ENCODE results near the gene EPHA3.

Gene EPHA3

DNA sequence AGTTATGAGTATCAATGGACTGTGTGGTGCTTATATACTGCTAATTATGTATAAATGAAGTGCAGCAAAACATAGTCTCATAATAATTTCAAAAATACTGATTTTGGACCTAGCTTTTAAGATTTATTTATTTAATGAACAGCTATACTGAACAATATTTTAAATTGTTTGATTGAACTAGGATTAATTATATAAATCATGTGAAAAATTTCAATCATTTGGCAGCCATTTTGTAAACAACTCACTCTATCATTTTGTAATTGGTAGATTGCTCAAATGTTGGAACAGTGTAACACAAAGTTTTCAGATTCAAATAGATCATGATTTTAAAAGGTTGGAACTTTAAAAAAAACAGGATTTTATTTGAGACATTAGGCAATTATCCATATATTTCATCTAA is 47.0 kb downstream of the EPHA3 start:
- Histone ChIP-seq H3K9ac (ENCODE audit: low read depth, low read length) (no peak overlapping the region), H3K4me2 (ENCODE audit: low read length) (no peak overlapping the region), H3K36me3 (ENCODE audit: insufficient read depth, low read length) (no peaks in the 10 kb centered on the region), H3K27me3 (ENCODE audit: control insufficient read depth, insufficient read depth, low read length) (no peaks in the 10 kb centered on the region), H3K4me1 (ENCODE audit: control insufficient read depth, insufficient read depth, low read length) (no peaks in the 10 kb centered on the region), H3K4me3 (ENCODE audit: low read length) (no peak overlapping the region), H3K9me3 (replicated peaks; ENCODE audit: low read length) (no peaks in the 10 kb centered on the region)

DNA sequence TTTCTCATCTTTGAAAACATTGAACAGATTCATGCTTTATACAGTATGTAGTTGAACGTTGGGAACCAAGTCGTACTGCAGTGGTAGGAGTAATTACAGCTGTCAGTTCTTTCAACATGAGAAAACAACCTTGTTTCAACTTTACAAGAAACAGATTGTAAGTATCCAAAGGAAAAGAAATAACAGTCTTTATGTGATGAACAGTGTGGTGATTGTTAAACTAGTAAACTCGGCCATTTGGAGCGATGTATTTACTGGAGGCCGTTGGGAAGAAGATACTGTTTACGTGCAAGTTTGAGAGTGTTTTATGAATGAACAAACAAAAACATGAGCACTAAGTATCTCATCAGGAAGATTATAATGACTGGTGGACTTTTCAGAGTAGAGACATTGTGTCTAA is 48.4 kb downstream of the EPHA3 start:
- H3K9ac ChIP-seq (ENCODE audit: low read depth, low read length) = no peak overlapping the region
- H3K4me1 ChIP-seq (ENCODE audit: control insufficient read depth, insufficient read depth, low read length) = no peaks in the 10 kb centered on the region
- no peak overlapping the region for H3K4me3 ChIP-seq (ENCODE audit: low read length)
- no peak overlapping the region for H3K4me2 ChIP-seq (ENCODE audit: low read length)
- no peaks in the 10 kb centered on the region for H3K9me3 ChIP-seq (replicated peaks; ENCODE audit: low read length)
- H3K36me3 ChIP-seq (ENCODE audit: insufficient read depth, low read length) = no peaks in the 10 kb centered on the region
- no peaks in the 10 kb centered on the region for H3K27me3 ChIP-seq (ENCODE audit: control insufficient read depth, insufficient read depth, low read length)

DNA sequence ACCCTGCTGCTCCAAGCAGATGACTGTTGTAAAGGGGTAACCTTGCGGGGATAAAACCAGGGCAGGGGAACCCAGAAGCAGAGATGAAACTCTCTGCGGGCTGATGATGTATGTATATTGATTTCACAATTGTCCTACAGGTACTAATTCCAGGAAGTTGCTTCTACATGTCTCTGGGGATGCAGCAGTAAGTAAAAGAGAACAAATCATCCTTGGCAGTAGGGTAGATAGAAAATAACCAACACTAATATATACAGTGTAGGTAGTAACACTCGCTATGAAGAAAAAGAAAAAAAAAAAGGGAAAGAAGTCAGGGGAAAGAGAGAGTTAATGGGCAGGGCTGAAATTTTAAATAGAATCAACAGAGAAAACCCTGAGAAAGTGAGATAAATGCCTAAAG is 50.2 kb downstream of the EPHA3 start:
- Histone ChIP-seq H3K9ac (ENCODE audit: low read depth, low read length) (no peak overlapping the region), H3K4me3 (ENCODE audit: low read length) (no peak overlapping the region), H3K9me3 (replicated peaks; ENCODE audit: low read length) (no peaks in the 10 kb centered on the region), H3K27me3 (ENCODE audit: control insufficient read depth, insufficient read depth, low read length) (no peaks in the 10 kb centered on the region), H3K4me1 (ENCODE audit: control insufficient read depth, insufficient read depth, low read length) (no peaks in the 10 kb centered on the region), H3K4me2 (ENCODE audit: low read length) (no peak overlapping the region), H3K36me3 (ENCODE audit: insufficient read depth, low read length) (no peaks in the 10 kb centered on the region)

DNA sequence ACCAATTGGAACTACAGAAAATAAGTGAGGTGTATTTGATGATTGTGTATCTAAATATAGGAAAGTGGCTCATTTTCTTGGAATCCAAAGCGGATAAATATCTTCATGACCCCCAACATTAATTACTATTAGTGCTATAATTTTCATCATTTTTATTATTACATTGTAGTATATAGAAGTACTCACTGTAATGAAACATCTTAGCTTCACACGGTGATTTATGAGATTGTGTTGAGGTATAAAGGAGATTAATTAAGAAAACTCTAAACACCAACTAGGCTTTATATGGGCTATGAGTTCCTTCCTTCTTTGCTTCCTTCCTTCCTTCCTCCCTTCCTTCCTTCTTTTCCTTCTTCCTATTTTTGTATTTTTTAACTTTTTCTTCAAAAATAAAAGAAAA is 52.2 kb downstream of the EPHA3 start:
- Histone ChIP-seq H3K9me3 (replicated peaks; ENCODE audit: low read length) (no peaks in the 10 kb centered on the region), H3K4me3 (ENCODE audit: low read length) (no peak overlapping the region), H3K36me3 (ENCODE audit: insufficient read depth, low read length) (no peaks in the 10 kb centered on the region), H3K27me3 (ENCODE audit: control insufficient read depth, insufficient read depth, low read length) (no peaks in the 10 kb centered on the region), H3K4me1 (ENCODE audit: control insufficient read depth, insufficient read depth, low read length) (no peaks in the 10 kb centered on the region), H3K4me2 (ENCODE audit: low read length) (no peak overlapping the region), H3K9ac (ENCODE audit: low read depth, low read length) (no peak overlapping the region)

DNA sequence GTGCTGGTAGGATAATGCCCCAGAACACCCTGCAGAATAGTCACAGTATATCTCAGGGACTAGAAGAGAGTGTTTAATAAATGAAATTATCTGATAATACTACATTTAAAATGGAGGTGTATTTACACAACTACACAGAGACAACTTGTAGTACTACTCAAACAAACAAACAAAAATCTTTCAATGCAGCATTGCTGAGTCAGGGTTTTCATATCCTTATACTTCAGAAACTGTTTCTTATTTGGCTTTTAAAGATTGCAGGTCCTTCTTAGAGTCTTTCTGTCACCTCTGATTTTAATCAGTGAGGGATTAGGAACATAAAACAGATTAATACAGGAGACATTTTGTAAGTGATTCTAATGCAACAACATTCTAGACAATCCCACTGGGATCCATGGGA is 57.4 kb downstream of the EPHA3 start:
- H3K4me3 ChIP-seq (ENCODE audit: low read length) = no peak overlapping the region
- H3K4me2 ChIP-seq (ENCODE audit: low read length) = no peak overlapping the region
- no peaks in the 10 kb centered on the region for H3K4me1 ChIP-seq (ENCODE audit: control insufficient read depth, insufficient read depth, low read length)
- no peaks in the 10 kb centered on the region for H3K9me3 ChIP-seq (replicated peaks; ENCODE audit: low read length)
- no peak overlapping the region for H3K9ac ChIP-seq (ENCODE audit: low read depth, low read length)
- no peaks in the 10 kb centered on the region for H3K27me3 ChIP-seq (ENCODE audit: control insufficient read depth, insufficient read depth, low read length)
- H3K36me3 ChIP-seq (ENCODE audit: insufficient read depth, low read length) = no peaks in the 10 kb centered on the region

DNA sequence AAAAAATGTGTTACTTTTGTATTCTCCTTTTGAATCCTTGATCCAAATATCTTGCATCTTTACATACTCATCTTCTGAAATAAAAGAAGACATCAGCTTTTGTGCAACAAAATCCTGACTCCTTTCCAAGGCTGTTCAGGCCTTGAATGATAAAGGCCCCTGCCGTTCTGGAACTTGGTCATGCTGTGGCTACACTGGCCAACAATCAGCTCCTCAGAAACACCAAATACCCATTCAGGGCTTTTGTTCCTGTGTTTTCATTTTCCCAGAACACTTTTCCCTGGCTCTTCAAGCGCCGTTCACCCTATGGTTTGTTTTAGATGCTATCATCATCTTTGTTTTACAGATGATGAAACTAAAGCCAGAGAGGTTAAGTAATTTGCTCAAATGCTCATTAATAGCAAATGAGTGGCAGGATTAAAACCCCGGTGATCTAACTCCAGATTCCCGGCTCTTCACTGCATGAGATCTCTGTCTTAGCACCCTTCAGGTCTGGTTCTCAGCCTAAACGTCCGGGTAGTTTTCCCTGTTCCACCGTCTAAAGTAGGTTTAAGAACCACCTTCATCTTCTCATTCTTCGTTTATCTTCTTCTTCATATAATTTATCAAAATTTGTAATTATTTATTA is 58.3 kb downstream of the EPHA3 start:
- H3K36me3 ChIP-seq (ENCODE audit: insufficient read depth, low read length) = no peaks in the 10 kb centered on the region
- H3K4me3 ChIP-seq (ENCODE audit: low read length) = no peak overlapping the region
- no peaks in the 10 kb centered on the region for H3K9me3 ChIP-seq (replicated peaks; ENCODE audit: low read length)
- H3K4me1 ChIP-seq (ENCODE audit: control insufficient read depth, insufficient read depth, low read length) = no peaks in the 10 kb centered on the region
- H3K27me3 ChIP-seq (ENCODE audit: control insufficient read depth, insufficient read depth, low read length) = no peaks in the 10 kb centered on the region
- H3K9ac ChIP-seq (ENCODE audit: low read depth, low read length) = no peak overlapping the region
- H3K4me2 ChIP-seq (ENCODE audit: low read length) = no peak overlapping the region

DNA sequence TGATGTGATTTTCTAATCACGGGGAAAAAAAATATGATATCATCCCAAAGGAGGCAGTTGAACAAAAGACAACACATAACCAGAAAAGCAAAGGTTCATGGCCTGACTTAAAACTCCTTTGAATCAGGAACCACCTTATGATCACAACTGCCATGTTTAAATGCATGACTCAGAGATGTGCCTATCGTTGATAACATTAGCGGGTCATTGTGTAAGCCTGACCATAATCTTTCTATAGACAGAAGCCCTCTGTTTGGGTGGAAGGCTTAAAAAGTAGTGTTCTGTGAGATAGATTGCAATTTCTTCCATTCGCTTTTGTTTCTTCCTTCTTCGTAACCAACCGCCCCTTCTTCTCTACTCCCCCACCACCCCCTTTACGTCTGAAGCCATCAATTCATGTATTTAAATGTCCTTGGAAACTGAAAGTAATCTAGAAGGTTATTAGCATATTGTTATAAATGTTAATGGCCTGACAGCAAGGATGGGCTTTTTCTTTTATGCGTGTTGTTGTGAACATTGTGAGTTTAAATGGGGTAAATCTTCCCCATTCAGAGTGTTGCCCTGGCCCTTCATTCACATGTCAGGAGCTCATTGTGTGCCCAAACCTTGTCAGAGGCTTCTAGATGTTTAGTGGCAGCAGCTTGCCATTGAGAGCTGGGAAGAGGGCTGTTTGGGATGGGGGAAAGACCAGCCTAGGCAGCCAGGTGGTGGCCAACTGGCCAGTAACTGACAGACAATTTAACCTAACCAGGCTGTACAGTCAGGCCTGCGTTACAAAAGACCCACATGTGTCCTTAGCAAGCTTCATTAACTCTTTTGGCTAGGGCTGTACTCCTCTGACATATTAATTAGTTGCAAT is 64.5 kb downstream of the EPHA3 start:
- H3K9me3 ChIP-seq (replicated peaks; ENCODE audit: low read length) = no peaks in the 10 kb centered on the region
- H3K4me1 ChIP-seq (ENCODE audit: control insufficient read depth, insufficient read depth, low read length) = no peaks in the 10 kb centered on the region
- H3K27me3 ChIP-seq (ENCODE audit: control insufficient read depth, insufficient read depth, low read length) = no peaks in the 10 kb centered on the region
- no peak overlapping the region for H3K4me3 ChIP-seq (ENCODE audit: low read length)
- H3K36me3 ChIP-seq (ENCODE audit: insufficient read depth, low read length) = no peaks in the 10 kb centered on the region
- H3K9ac ChIP-seq (ENCODE audit: low read depth, low read length) = no peak overlapping the region
- no peak overlapping the region for H3K4me2 ChIP-seq (ENCODE audit: low read length)

DNA sequence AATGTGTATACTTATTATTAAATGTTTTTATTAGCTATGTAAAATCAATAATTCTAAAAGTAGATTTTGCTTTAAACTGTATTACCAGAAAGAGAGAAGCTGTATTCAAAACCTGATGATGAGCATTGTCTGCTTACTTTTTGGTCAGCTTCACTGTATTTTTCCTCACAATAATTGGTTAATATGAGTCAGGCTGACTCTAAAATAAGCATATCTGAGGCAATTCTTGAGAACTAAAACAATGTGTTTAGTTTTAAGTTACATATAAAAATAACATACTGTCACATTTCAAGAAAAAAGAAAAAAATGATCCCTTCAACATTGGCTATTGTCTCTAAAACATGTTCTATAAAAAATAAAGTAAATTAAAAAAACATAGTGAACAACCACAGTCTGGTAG is 66.1 kb downstream of the EPHA3 start:
- H3K9me3 ChIP-seq (replicated peaks; ENCODE audit: low read length) = no peaks in the 10 kb centered on the region
- no peak overlapping the region for H3K9ac ChIP-seq (ENCODE audit: low read depth, low read length)
- no peak overlapping the region for H3K4me2 ChIP-seq (ENCODE audit: low read length)
- no peaks in the 10 kb centered on the region for H3K4me1 ChIP-seq (ENCODE audit: control insufficient read depth, insufficient read depth, low read length)
- H3K27me3 ChIP-seq (ENCODE audit: control insufficient read depth, insufficient read depth, low read length) = no peaks in the 10 kb centered on the region
- H3K4me3 ChIP-seq (ENCODE audit: low read length) = no peak overlapping the region
- no peaks in the 10 kb centered on the region for H3K36me3 ChIP-seq (ENCODE audit: insufficient read depth, low read length)

DNA sequence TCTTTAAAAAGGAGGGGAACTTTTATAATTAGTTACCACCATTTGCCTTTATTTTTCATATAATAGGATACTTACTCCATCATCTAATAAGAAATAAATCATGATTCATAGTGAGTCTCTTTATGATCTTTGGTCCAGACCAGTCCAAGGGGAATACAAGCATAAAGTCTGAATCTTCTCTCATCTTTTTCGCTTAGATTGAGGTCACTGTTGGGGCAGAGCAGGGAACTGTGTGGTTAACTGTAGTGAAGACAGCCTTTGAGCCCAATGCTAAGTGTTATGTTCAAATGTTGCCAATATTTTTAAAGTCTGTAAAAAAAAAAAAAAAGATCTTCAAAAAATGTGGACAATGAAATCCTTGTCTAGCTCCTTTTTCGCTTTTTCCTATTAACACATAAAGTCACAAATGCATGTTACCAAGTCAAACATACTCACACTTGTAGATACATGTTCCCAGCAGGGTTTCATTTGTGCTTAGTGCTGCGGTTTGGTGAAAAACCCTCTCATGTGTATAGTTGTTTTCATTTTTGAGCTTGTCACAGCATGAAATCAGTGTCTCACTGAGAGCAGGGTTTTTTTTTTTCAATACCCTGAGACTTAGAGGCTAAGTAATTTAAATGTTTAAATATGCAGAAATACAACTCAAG is 72.1 kb downstream of the EPHA3 start:
- Histone ChIP-seq H3K4me2 (ENCODE audit: low read length) (no peak overlapping the region), H3K4me3 (ENCODE audit: low read length) (no peak overlapping the region), H3K36me3 (ENCODE audit: insufficient read depth, low read length) (no peaks in the 10 kb centered on the region), H3K9ac (ENCODE audit: low read depth, low read length) (no peak overlapping the region), H3K9me3 (replicated peaks; ENCODE audit: low read length) (no peaks in the 10 kb centered on the region), H3K4me1 (ENCODE audit: control insufficient read depth, insufficient read depth, low read length) (no peaks in the 10 kb centered on the region), H3K27me3 (ENCODE audit: control insufficient read depth, insufficient read depth, low read length) (no peaks in the 10 kb centered on the region)

DNA sequence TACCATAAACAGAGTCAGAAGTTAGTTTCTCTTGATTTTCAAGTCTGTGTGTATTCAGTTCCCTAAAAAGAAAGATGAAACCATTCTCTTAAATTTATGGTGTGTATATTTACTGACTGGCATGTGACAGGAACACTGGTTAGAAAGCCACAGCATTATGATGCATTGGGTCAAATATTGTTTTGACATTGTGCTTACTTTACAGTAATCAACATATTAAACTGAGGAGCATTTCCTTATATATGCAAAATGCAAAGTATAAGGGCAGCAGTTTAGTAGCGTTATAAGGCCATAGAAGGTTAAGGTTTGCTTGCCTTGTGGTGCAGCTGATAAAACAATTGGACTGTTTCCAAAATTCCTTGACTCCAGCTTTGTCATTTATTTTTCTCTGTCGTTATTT is 72.9 kb downstream of the EPHA3 start:
- no peaks in the 10 kb centered on the region for H3K4me1 ChIP-seq (ENCODE audit: control insufficient read depth, insufficient read depth, low read length)
- H3K9me3 ChIP-seq (replicated peaks; ENCODE audit: low read length) = no peaks in the 10 kb centered on the region
- no peak overlapping the region for H3K9ac ChIP-seq (ENCODE audit: low read depth, low read length)
- H3K4me2 ChIP-seq (ENCODE audit: low read length) = no peak overlapping the region
- no peaks in the 10 kb centered on the region for H3K27me3 ChIP-seq (ENCODE audit: control insufficient read depth, insufficient read depth, low read length)
- H3K4me3 ChIP-seq (ENCODE audit: low read length) = no peak overlapping the region
- no peaks in the 10 kb centered on the region for H3K36me3 ChIP-seq (ENCODE audit: insufficient read depth, low read length)

DNA sequence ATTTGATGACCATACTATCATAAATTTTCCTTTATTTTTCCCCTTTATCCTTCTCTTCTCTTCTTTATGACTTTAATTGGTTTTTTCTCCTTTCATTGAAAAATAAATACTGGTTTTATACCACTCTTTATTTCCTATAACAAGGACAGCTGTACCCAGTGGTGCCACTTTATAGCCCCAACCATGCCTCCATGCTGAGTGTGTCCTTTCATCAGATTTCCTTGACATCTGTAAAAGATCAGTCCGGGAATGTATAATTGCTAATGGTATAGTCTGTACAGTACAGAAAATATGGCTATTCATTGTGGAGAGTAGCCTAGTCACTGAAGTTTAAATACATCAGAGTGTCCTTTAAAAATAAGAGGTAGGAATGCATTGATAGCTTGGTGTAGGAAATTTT is 74.6 kb downstream of the EPHA3 start:
- Histone ChIP-seq H3K4me1 (ENCODE audit: control insufficient read depth, insufficient read depth, low read length) (no peaks in the 10 kb centered on the region), H3K9me3 (replicated peaks; ENCODE audit: low read length) (no peaks in the 10 kb centered on the region), H3K9ac (ENCODE audit: low read depth, low read length) (no peak overlapping the region), H3K4me2 (ENCODE audit: low read length) (no peak overlapping the region), H3K4me3 (ENCODE audit: low read length) (no peak overlapping the region), H3K36me3 (ENCODE audit: insufficient read depth, low read length) (no peaks in the 10 kb centered on the region), H3K27me3 (ENCODE audit: control insufficient read depth, insufficient read depth, low read length) (no peaks in the 10 kb centered on the region)
